ENCODE measurements around the gene SF3A1.
A peak's percentile ranks its signal among the peaks of the same experiment; 100 is the strongest.

Gene SF3A1

GRCh38 chr22:30288419-30289140 lies 68.1 kb downstream of the SF3A1 start:
- FAIRE-seq (no peak), DNase-seq (ENCODE audit: low spot score) (no peak)

DNA sequence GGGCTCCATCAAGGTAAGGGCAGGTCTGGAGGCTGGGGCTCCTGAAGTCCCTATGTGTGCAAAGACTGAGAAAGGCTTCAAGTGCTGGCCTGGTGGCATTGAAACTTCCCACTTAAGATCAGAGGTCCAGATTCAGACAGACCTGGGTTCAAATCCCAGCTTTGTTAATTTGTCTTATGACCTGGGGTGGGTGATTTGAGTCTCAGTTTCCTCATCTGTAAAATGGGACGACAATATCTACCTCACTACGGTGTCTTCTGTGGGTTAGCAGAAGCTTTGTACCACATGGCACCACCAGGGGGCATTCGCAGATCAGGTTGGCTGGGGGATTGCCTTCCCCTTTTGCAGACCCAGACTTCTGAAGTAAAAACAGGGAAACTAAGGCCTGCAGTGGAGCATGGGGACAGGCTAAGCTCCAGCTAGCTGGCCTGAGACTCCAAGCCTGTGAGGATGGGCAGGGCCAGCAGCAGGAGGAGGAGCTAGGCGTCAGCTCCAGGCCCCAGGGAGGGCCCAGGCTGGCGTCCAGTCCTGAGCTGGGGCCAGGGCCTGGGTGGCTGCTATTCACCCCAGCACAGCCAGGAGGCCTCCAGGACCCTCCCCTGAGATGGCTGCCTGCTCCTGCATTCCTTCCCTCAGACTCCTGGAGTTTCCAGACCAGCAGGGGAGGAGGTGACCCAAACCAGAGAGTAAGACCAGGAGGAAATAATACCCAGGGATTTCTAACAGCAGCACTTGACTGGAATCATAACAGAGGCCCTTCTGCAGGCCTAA lies 68.9 kb downstream of the SF3A1 start:
- FAIRE-seq (peak; percentile 90), DNase-seq (ENCODE audit: low spot score) (peak; percentile 95)

DNA sequence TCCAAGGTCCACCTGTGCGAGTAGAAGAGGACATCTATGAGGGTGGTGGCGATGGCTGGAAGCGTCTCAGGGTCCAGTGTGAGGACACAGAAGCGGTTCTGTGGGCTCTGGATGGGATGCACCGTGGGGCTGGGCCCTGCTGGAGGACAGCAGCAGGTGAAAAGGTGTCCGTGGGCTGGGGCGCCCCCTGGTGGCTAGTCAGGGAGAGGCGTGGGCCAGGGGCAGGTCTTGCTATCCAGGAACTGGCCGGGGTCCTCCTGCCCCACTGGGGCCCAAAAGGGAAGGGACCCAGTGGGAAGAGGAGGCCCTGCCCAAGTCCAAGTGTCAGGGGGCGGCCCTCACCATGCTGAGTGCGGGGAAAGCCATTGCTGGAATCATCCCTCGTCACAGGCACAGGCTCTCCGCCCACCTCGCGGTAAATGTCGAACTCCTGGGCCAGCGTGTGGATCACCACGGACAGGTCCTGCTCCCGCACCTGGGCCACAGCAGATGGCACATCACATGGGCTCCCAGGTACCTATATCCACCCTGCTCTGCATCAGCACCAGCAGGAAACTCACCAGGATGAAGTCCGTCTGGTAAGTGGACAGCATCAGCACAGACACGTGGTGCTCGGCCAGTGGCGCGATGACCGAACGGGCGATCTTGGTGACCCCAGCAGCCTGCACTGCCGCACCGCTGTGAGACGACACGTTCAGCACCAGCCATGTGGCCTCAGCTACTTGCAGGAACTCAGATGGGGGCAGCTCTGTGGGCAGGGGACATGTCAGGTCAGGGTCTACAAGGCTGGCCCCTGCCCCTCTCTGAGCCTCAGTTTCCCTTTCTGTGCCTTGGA lies 69.7 kb downstream of the SF3A1 start:
- FAIRE-seq, result no peak
- peak; percentile 33 for DNase-seq (ENCODE audit: low spot score)

- no peak for FAIRE-seq
- DNase-seq (ENCODE audit: low spot score), result no peak
These were observed 70.4 kb downstream of the SF3A1 start for GRCh38 chr22:30286331-30286730.

- DNase-seq (ENCODE audit: low spot score) (no peak), FAIRE-seq (no peak)
These were observed 70.9 kb downstream of the SF3A1 start for GRCh38 chr22:30285846-30286200.

GRCh38 chr22:30285176-30285845 lies 71.4 kb downstream of the SF3A1 start:
- FAIRE-seq (no peak), DNase-seq (ENCODE audit: low spot score) (no peak)

- DNase-seq (ENCODE audit: low spot score) (no peak), FAIRE-seq (no peak)
These were observed 72.0 kb downstream of the SF3A1 start for GRCh38 chr22:30284666-30285065.

GRCh38 chr22:30284172-30284571 lies 72.5 kb downstream of the SF3A1 start:
- DNase-seq (ENCODE audit: low spot score) (no peak), FAIRE-seq (no peak)

DNA sequence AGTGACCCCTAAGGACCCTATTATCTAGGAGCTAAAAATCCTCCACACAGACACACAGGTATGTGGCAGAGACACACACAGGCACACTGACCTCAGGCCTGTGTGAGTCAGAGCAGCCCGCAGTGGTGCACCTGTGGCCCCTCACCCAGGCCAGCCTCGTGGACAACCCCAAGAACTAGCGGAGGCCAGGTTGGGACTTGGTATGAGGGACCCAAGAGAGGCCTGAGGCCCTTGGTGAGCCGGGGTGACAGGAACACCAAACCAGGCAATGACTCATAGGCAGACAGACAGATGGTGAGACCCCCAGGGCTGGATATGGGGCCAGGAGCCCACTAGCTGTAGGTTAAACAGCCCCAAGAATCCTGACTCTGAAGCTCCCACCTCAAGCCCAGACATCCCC lies 73.4 kb downstream of the SF3A1 start:
- DNase-seq (ENCODE audit: low spot score), result no peak
- FAIRE-seq, result no peak

- DNase-seq (ENCODE audit: low spot score) (no peak), FAIRE-seq (no peak)
These were observed 74.1 kb downstream of the SF3A1 start for GRCh38 chr22:30282616-30283046.
